GM12874 (cell line): Measurements from ENCODE around the gene SYT9.

Experiments
- TF ChIP-seq, protein P1 (sequence below): IDR thresholded peaks from 2 replicates; pipeline ENCODE4 v1.5.1; 2011; ENCODE audit warnings: low read depth, mild to moderate bottlenecking, control low read depth, low read length, moderate library complexity; ENCODE audit not compliant: insufficient read depth

Gene SYT9

DNA sequence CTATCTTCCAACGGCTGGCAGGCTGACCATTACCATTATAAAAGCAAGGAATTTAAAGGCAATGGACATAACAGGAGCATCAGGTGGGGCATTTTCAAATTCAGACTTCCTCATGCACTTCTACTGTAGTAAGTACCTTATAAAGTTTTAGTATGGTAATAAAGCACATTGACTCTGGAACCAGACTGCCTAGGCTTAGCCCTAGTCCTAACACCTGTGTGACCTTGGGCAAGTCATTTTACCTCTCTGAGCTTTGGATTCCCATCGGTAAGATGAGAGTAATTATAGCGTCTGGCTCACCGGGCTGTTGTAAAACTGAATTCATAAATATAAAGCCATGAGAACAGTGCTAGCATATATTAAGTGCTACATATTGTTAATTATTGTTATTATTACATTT lies 164.4 kb downstream of the SYT9 start:
- TF ChIP-seq, protein P1, sequence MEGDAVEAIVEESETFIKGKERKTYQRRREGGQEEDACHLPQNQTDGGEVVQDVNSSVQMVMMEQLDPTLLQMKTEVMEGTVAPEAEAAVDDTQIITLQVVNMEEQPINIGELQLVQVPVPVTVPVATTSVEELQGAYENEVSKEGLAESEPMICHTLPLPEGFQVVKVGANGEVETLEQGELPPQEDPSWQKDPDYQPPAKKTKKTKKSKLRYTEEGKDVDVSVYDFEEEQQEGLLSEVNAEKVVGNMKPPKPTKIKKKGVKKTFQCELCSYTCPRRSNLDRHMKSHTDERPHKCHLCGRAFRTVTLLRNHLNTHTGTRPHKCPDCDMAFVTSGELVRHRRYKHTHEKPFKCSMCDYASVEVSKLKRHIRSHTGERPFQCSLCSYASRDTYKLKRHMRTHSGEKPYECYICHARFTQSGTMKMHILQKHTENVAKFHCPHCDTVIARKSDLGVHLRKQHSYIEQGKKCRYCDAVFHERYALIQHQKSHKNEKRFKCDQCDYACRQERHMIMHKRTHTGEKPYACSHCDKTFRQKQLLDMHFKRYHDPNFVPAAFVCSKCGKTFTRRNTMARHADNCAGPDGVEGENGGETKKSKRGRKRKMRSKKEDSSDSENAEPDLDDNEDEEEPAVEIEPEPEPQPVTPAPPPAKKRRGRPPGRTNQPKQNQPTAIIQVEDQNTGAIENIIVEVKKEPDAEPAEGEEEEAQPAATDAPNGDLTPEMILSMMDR, result no peak

DNA sequence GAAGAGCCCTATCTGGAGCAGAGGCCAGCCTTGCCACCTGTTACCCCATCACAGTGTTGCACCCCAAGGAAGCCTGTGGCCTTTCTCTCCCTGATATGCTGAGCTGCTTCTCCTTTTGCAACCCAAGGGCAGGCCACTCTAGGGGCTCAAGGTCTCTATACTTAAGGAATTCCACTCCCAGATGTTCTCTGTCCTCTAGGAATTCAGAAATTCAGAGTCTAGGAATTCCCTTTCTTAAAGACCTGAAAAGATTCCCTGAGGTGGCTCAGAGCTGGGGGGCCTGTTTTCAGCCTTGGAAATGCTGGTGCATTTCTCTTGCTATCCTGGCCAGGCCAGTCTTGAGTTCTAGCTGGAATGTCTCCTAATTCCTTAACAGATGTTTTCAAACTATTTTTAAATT lies 165.6 kb downstream of the SYT9 start:
- TF ChIP-seq, protein P1, result no peak

DNA sequence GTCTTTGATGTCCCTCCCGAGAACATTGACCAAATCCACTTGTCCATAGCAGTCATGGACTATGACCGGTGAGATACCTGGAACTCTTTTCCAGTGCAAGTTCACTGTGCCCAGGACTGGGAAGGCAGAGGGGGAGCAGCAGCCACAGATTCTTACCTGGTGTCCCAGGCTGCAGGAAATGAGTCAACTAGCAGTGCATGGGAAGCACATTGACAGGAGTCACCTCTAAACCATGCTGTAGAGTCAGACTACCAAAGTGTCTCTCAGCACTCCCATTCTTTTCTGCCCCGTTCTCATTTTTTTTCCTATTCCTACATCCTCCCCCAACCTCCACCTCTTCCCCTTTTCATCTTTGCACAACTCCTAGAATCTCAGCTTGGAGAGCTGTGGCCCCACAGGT lies 166.4 kb downstream of the SYT9 start:
- TF ChIP-seq, protein P1, result no peak

DNA sequence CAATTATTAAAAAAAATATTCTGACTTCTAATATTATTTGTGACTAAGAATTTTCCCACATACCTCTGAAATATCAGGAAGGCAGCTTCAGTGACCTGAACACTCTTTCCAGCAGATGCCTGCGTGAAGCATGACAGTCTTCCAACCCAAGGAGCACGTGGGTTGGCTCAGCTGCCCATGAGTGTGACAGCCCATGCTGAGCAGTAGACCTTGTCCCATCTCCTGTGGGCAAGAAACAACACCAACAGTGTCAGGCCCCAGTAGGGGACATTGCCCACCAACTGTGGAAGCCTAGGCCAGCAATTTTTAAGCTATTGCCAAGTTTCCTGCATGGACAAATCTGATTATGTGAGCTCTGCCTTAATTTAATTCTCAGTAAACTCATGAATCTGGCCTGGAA lies 167.2 kb downstream of the SYT9 start:
- TF ChIP-seq, protein P1, result no peak

DNA sequence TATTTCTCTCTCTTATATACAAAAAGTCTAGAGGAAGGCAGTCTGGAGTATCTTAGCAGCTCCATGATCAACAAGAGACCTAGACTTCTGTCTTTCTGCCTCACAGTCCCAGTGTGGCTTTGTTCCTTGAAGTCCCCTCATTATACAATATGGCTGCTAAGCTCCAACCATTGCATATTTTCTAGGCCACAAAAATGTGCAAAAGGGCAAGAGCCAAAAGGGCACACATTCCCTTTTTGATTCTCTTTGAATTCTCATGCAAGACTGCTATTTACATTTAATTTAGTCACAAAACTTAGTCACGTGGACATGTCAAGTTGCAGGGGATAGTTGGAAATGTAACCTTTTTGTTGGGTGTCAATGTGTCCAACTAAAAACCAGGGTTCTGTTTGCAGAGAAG lies 169.4 kb downstream of the SYT9 start:
- TF ChIP-seq, protein P1, result no peak

DNA sequence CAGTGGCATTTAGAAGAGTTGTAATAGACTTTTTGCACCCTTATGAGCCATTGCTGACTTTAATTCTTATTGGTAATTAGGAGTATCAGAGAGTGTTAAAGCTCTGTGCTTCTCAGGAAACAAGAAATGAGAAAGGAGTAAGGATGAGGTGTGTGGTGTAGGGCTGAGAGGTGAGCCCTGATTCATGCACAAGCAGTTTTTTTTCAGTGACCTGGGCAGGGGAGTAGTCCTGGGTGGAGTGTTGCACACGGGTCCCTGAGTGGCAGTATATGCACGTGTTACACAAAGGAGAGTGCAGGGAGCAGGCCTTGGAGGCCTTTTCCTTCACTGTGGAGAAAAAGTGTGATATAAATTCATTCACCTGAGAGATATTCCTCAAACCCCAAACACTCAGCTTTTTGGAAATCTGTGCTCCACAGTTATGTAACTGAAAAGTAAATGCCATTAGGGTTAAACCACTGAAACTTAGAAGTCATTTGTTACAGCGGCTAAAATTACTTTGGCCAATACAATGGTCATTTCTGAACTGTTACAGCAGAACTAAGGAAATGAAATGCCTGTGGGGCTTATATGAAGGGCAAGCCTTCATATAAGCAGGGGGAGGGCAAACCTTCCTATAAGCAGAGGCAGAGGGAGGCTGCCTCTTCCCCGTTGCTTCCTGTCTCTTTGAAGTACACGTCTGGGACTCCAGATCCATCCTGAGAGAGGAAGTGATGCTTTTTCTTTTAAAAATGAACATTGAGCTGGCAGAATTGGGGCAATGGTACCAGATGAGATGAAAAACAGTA lies 171.0 kb downstream of the SYT9 start:
- TF ChIP-seq, protein P1, result no peak

DNA sequence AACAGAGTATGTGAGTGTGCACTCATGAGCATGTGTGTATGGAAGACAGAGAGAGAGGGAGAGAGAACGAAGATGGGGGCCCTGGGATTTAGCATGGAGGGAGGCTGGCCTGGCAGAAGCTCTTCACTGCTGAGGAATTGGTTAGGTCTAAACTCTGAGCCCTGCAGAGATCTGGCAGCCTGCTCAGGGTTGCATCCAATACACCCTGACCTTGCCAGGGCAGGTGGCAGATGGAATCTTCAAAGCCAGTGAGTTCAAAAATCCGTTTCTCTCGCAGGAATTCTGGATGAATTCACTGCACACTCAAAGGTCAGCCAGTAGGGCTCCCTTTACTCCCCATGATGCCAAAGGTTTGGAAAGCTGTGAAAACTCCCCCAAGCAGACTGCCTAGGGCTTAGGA lies 172.2 kb downstream of the SYT9 start:
- TF ChIP-seq, protein P1, result no peak

DNA sequence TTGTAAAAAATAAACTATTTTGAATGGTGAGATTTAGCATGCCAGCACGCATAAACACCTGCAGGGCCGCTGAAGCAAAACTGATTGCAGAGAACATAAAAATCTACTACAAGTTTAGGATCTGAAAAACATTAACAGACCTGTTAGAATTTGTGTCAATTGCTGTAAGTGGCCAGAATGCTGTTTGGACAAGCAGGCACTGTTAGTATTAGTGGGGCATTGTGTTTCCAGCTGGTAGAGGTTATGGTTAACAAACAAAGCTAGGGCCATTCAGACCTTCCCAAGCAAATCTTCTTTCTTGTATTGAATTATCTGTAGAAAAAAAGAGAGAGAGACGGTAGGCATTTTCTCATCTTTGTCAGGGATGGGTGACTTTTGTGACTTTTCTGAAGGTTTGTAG lies 176.0 kb downstream of the SYT9 start:
- TF ChIP-seq, protein P1, result no peak
